ENCODE results near the gene KCNQ1.

GRCh38 chr11:2621894-2622293 lies 177.1 kb downstream of the KCNQ1 start:
- TF ChIP-seq CTCF (IDR thresholded peaks at IDR 0.05; ENCODE audit: extremely low read depth in 1 of 2, insufficient read depth in 1 of 2, low read depth in 1 of 2, low read length in 2 of 2) (no peak), POLR2AphosphoS5 (IDR thresholded peaks at IDR 0.05; ENCODE audit: insufficient read depth, low read depth, low read length) (no peak), EZH2 (IDR thresholded peaks at IDR 0.05; ENCODE audit: borderline replicate concordance, low read depth, low read length, severe bottlenecking) (no peak), MAX (IDR thresholded peaks at IDR 0.05; ENCODE audit: insufficient read depth, insufficient read length) (no peak), POLR2A (IDR thresholded peaks at IDR 0.05; ENCODE audit: low read depth, low read length) (no peak), FOS (IDR thresholded peaks at IDR 0.05; ENCODE audit: borderline replicate concordance, insufficient read depth, low read length) (no peak), MYC (IDR thresholded peaks at IDR 0.05; ENCODE audit: low read depth, low read length) (no peak)
